Naive B cell (primary cell): ENCODE measurements around the gene SP9. TPM values are rescaled to one million over a fixed set of nuclear protein-coding genes. Genes with fewer than 3 reads are reported as not detected.
A peak's percentile ranks its signal among the peaks of the same experiment; 100 is the strongest.
"Not testable (repeated sequence)": the region's sequence is repeated elsewhere in the genome, so short reads cannot be mapped to it uniquely, and the experiment has no call there.

Experiments
- ATAC-seq, 2 donors: fragments of 150-1000 bp; cut with Tn5 transposase; 2 replicates each; pipeline ENCODE4 v1.10.0; 2021; ENCODE audit warnings: low read depth in 2 of 2, mild to moderate bottlenecking in 2 of 2, moderate library complexity in 2 of 2
- DNase-seq: peaks from one replicate; pipeline ENCODE4 v3.0.0; 2022
- H3K27ac Mint-ChIP-seq, 6 donors: one replicate each; pipeline ENCODE4 v1.8.0; 2020 to 2022; ENCODE audit warnings: mild to moderate bottlenecking in 6 of 6, mixed read lengths in 6 of 6, moderate library complexity in 5 of 6, inconsistent platforms in 2 of 6
- H3K27me3 Mint-ChIP-seq, 3 donors: one replicate each; pipeline ENCODE4 v1.8.0; 2021 to 2022; ENCODE audit warnings: mixed read lengths in 3 of 3, mild to moderate bottlenecking in 1 of 3
- H3K36me3 Mint-ChIP-seq, 2 donors: one replicate each; pipeline ENCODE4 v1.8.0; 2020 to 2022; ENCODE audit warnings: mixed read lengths in 2 of 2, inconsistent platforms in 1 of 2, mild to moderate bottlenecking in 1 of 2
- H3K4me1 Mint-ChIP-seq, 3 donors: one replicate each; pipeline ENCODE4 v1.8.0; 2020 to 2022; ENCODE audit warnings: mixed read lengths in 3 of 3, inconsistent platforms in 1 of 3, mild to moderate bottlenecking in 1 of 3, moderate library complexity in 1 of 3
- H3K4me3 Mint-ChIP-seq, 8 donors: one replicate each; pipeline ENCODE4 v1.8.0; 2020 to 2022; ENCODE audit warnings: mild to moderate bottlenecking in 8 of 8, mixed read lengths in 8 of 8, moderate library complexity in 8 of 8, inconsistent platforms in 2 of 8
- H3K9me3 Mint-ChIP-seq, 7 donors: one replicate each; pipeline ENCODE4 v1.8.0; 2020 to 2022; ENCODE audit warnings: mixed read lengths in 7 of 7, mild to moderate bottlenecking in 5 of 7, inconsistent platforms in 2 of 7, moderate library complexity in 1 of 7
- polyA plus RNA-seq, 6 donors: library from polyadenylated mRNA; unstranded; fragments of 300-500 nt; fragmentation: Illumina TruSeq; gene quantifications; one replicate each; pipeline ENCODE4 v1.2.3, GENCODE V29; 2021; ENCODE audit warnings: low read depth in 6 of 6

The SP9 gene
- polyA plus RNA-seq, 6 donors from 2014 or later = not detected

DNA sequence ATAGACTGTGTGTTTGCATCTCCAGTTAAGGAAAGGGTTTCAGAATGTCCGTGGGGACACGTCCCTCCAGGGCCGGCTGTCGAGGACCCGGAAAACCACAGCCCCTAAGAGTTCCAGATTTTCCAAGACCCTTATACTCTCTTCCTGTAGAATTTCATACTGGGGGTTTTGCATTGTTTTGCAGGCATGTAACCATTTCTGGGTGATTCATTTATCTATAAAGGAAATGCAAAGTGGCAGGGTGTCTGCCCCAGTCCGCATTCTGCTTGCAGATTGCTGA lies 8.5 kb downstream of the SP9 start:
- Mint-ChIP-seq H3K9me3 (peaks cover 0 to 8% (median 4%) of the 10 kb centered on the region in 7 donors), H3K4me3 (peak overlapping the region in 7 of 8 donors; percentile 9 to 78 (median 64)), H3K27ac (peak overlapping the region in 3 of 6 donors; percentile 6 to 97 (median 92)), H3K4me1 (peaks cover 23 to 35% (median 31%) of the 10 kb centered on the region in 3 donors), H3K27me3 (peaks cover 43 to 52% (median 44%) of the 10 kb centered on the region in 3 donors), H3K36me3 (peaks cover 4 to 10% of the 10 kb centered on the region in 2 donors)
- ATAC-seq = no peak
- no peak for DNase-seq

DNA sequence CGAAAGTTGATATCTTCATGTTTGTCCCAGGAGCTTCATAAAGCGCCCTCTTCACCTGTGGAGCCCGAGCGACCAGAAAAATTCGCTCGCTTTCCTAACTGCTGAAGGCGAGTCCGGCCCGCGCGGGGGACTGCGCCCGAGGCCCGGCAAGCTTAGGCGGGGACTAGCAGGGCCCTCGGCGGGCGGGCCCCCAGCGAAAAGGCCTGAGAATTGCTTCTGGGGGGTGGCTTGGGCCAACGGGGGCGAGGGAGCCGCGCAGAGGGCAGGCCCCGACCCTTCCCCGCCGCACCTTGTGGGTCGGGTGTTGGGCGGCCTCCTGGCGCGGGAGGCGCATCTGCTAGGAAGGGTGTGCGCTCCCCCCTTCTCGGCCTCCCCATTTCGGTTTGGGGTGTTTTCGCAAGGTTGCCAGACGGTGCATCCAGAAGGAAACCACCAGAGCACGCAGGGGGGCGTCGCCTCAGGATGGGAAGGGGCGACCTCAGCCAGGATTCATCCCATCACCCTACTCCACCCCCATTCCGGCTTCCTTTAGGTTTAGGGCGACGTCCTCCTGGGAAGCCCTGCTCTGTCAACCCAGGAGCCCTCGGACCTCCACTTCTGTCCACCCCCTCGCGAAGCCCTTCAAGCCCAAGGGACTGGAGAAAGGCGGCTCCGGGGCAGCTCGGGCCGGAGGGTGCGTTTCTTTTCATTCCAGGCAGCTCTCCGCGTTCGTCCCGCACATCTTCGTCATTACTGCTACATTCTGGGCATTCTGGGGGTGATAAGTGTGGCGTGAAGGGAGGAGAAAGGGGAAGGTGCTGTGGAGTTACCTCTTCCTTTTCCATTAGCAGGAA lies 9.1 kb downstream of the SP9 start:
- H3K4me3 Mint-ChIP-seq = peak overlapping the region in 7 of 8 donors; percentile 12 to 78 (median 59)
- no peak for ATAC-seq
- no peak for DNase-seq

DNA sequence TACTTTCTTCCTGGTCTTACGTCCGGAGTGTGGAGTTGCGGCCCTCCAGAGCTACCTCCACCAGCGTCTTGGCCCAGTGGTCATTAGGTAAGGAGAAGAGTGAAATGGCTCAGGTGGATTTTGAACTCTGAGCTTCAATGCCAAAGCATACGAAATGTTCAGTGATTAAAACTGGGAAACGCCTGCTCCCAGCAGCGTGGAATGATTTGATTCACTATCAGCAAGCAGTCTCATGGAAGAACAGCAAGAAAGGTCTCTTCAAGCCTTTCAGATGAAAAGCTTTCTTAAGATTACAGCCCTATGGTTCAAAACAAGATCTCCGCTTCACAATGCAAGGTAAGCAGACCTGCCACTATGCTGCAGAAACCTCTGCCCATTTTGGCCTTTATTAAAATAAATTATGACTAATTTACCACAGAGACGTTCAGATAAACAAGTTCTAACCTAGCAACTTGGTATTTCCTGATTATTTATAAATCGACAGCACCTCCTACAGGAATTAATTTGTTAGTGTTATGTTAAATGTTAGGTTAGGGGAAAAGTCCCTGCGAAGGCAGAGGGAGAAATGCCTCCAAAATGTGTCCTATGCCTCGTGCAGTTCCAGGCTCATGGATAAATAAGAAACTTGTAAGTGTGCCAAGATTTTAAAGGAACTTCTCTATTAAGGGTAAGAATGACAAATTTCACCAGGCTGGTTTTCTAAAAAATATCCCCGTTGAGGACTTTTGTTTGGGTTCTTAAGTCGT lies 10.1 kb downstream of the SP9 start:
- H3K9me3 Mint-ChIP-seq = peaks cover 0 to 7% (median 4%) of the 10 kb centered on the region in 7 donors
- H3K4me1 Mint-ChIP-seq = peaks cover 23 to 35% (median 31%) of the 10 kb centered on the region in 3 donors
- H3K4me3 Mint-ChIP-seq = peak overlapping the region in 3 of 8 donors; percentile 32 to 59 (median 49)
- H3K36me3 Mint-ChIP-seq = peaks cover 14 to 18% of the 10 kb centered on the region in 2 donors
- no peak for DNase-seq
- peak overlapping the region in 4 of 6 donors; percentile 41 to 74 (median 60) for H3K27ac Mint-ChIP-seq
- ATAC-seq = peak in 1 of 2 donors; percentile 23
- peaks cover 36 to 55% (median 49%) of the 10 kb centered on the region in 3 donors for H3K27me3 Mint-ChIP-seq

More for the DNA sequence above, 9.1 kb downstream of the SP9 start:
- H3K4me1 Mint-ChIP-seq = peaks cover 23 to 35% (median 31%) of the 10 kb centered on the region in 3 donors
- peaks cover 0 to 7% (median 4%) of the 10 kb centered on the region in 7 donors for H3K9me3 Mint-ChIP-seq
- H3K27me3 Mint-ChIP-seq = peaks cover 43 to 57% (median 49%) of the 10 kb centered on the region in 3 donors
- H3K27ac Mint-ChIP-seq = peak overlapping the region in 4 of 6 donors; percentile 17 to 97 (median 72)
- H3K36me3 Mint-ChIP-seq = peaks cover 9 to 16% of the 10 kb centered on the region in 2 donors

DNA sequence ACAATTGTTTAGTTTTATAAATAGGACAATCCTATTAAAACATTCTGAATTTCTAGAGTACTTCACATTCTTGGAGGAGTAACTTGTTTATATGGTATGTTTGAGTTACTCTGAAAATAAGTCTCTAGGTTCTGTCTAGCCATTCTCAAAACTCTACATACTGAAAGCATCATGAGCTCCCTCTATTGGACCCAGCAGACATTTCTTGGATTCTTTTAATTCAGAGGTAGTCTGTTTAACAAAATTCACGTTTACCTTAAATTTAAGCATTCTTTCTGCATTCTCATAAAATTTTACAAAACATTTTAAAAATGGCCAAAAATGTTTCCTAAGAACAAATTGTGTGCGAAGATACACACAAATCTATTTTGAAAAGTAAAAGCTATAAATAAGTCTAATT lies 15.3 kb downstream of the SP9 start:
- H3K27me3 Mint-ChIP-seq = peaks cover 8 to 10% (median 8%) of the 10 kb centered on the region in 3 donors
- H3K36me3 Mint-ChIP-seq = peaks cover 14 to 25% of the 10 kb centered on the region in 2 donors
- ATAC-seq = no peak
- H3K27ac Mint-ChIP-seq = no peak overlapping the region
- no peaks in the 10 kb centered on the region for H3K9me3 Mint-ChIP-seq
- DNase-seq = no peak
- H3K4me1 Mint-ChIP-seq = no peaks in the 10 kb centered on the region
- H3K4me3 Mint-ChIP-seq = no peak overlapping the region

DNA sequence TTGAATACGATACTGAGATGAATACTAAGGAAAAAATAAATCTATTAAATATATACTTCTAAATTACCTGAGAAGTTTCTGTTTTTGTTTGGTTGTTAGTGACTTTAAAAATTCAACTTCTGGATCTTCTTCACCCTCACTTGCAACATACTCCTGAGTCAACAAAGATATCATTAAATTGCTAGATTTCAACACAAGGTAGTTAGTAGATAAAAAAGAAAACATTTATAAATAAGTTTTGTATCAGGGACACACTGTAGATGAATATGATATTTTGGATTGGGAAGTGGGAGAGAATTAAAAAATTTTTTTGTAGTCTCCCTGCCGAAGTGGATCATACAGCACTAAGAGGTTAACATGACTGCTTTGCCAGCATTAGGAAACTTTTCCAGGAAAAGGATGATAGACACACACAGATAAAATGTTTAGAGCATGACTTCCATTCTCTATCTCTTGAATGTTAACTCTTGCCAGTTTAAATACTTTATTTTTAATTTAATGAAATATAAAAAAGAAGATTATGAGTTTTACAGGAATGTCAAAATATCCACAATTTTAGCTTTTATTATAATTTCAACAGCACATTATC lies 15.9 kb downstream of the SP9 start:
- H3K27ac Mint-ChIP-seq = no peak overlapping the region
- DNase-seq (no peak), ATAC-seq (no peak)
- no peaks in the 10 kb centered on the region for H3K4me1 Mint-ChIP-seq
- H3K27me3 Mint-ChIP-seq = peaks cover 5 to 7% (median 6%) of the 10 kb centered on the region in 3 donors
- H3K9me3 Mint-ChIP-seq = no peaks in the 10 kb centered on the region
- H3K4me3 Mint-ChIP-seq = no peak overlapping the region
- H3K36me3 Mint-ChIP-seq = peaks cover 14 to 25% of the 10 kb centered on the region in 2 donors

DNA sequence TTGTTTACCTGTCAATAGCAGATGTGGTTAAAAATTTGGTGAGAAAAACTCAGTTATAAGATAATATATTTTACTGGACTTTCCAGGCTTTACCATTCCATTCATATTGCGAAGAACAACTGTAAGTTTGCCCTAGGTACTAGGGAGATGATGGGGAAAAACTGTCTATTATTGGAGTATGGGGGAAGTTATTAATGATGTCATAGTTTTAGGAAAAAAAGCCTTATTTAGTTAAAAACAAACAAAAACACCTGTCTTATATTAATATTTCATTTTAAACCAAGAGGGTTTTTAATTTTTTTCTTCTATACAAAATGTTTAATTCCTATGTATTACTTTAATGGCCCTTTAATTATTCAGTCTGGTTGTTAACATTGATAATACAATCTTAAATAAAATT lies 18.2 kb downstream of the SP9 start:
- no peak for ATAC-seq
- no peak for DNase-seq
- no peaks in the 10 kb centered on the region for H3K9me3 Mint-ChIP-seq
- H3K4me1 Mint-ChIP-seq = peaks cover 0 to 4% (median 0%) of the 10 kb centered on the region in 3 donors
- H3K27ac Mint-ChIP-seq = peak overlapping the region in 1 of 6 donors; percentile 51
- peaks cover 17 to 31% of the 10 kb centered on the region in 2 donors for H3K36me3 Mint-ChIP-seq
- peaks cover 0 to 7% (median 6%) of the 10 kb centered on the region in 3 donors for H3K27me3 Mint-ChIP-seq
- H3K4me3 Mint-ChIP-seq = no peak overlapping the region

DNA sequence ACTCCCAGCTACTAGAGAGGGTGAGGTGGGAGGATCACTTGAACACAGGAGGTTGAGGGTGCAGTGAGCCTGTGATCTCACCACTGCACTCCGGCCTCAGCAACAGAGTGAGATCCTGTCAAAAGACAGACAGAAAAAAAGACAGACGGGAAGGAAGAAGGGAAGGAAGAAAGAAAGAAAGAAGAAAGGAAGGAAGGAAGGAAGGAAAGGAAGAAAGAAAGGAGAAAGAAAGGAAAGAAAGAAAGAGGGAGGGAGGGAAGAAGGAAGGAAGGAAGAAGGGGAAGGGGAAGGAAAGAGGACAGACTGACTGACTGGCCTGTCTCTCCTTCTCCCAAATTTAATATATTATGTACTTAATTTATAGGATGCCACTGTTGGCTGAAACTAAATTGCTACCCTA lies 21.6 kb downstream of the SP9 start:
- H3K27me3 Mint-ChIP-seq = no peaks in the 10 kb centered on the region
- H3K9me3 Mint-ChIP-seq = peaks cover 0 to 3% (median 0%) of the 10 kb centered on the region in 7 donors
- H3K27ac Mint-ChIP-seq = peak overlapping the region in 1 of 6 donors; percentile 81
- DNase-seq (no peak), ATAC-seq (no peak)
- peaks cover 9 to 18% of the 10 kb centered on the region in 2 donors for H3K36me3 Mint-ChIP-seq
- H3K4me3 Mint-ChIP-seq = no peak overlapping the region
- H3K4me1 Mint-ChIP-seq = peaks cover 0 to 4% (median 0%) of the 10 kb centered on the region in 3 donors

DNA sequence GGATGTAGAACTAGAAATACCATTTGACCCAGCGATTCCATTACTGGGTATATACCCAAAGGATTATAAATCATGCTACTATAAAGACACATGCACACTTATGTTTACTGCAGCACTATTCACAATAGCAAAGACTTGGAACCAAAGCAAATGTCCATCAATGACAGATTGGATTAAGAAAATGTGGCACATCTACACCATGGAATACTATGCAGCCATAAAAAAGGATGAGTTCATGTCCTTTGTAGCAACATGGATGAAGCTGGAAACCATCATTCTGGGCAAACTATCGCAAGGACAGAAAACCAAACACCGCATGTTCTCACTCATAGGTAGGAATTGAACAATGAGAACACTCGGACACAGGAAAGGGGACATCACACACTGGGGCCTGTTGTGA lies 24.9 kb downstream of the SP9 start:
- ATAC-seq, H3K27me3 Mint-ChIP-seq, H3K4me1 Mint-ChIP-seq, DNase-seq, H3K27ac Mint-ChIP-seq, H3K4me3 Mint-ChIP-seq: not testable (repeated sequence)
- Mint-ChIP-seq H3K36me3 (peaks cover 22 to 35% of the 10 kb centered on the region in 2 donors), H3K9me3 (peaks cover 4 to 18% (median 16%) of the 10 kb centered on the region in 7 donors)

DNA sequence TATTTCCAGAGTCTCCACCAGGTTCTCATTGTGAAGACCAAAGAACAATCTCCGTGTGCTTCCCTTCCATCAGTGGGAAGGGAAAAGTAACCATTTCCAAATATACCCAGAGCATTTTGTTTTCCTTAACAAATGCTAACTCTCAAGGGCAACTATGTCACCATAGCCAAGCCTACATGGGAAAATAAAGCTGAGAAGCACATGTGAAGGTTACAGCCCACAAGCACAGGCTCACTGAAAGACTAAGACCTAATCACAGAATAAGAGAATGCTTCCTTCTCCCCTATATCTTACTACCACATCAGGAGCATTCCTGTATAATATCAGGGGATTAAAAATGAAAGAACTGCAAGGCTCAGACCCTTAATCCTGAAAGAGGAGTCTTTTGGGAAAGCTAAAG lies 28.2 kb downstream of the SP9 start:
- peaks cover 0 to 4% (median 0%) of the 10 kb centered on the region in 3 donors for H3K4me1 Mint-ChIP-seq
- peaks cover 12 to 41% (median 29%) of the 10 kb centered on the region in 7 donors for H3K9me3 Mint-ChIP-seq
- H3K36me3 Mint-ChIP-seq = peaks cover 48 to 51% of the 10 kb centered on the region in 2 donors
- H3K27ac Mint-ChIP-seq = peak overlapping the region in 1 of 6 donors; percentile 16
- H3K27me3 Mint-ChIP-seq = no peaks in the 10 kb centered on the region
- no peak overlapping the region for H3K4me3 Mint-ChIP-seq
- ATAC-seq (no peak), DNase-seq (no peak)

DNA sequence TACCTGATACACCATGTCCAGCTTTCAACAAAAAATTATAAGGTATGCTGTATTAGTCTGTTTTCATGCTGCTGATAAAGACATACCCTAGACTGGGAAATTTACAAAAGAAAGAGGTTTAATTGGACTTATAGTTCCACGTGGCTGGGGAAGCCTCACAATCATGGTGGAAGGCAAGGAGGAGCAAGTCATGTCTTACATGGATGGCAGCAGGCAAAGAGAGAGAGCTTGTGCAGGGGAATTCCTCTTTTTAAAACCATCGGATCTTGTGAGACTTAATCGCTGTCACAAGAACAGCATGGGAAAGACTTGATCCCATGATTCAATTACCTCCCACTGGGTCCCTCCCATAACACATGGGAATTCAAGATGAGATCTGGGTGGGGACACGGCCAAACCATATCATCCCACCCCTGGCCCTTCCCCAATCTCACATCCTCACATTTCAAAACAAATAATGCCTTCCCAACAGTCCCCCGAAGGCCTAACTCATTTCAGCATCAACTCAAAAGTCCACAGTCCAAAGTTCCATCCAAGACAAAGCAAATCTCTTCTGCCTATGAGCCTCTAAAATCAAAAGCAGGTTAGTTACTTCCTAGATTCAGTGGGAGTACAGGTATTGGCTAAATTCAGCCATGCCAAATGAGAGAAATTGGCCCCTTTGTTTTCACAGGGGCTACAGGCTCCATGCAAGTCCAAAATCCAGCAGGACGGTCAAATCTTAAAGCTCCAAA lies 28.9 kb downstream of the SP9 start:
- not testable (repeated sequence) for ATAC-seq, H3K27me3 Mint-ChIP-seq, DNase-seq, H3K4me1 Mint-ChIP-seq
- H3K27ac Mint-ChIP-seq = peak overlapping the region in 1 of 6 donors; percentile 16
- H3K4me3 Mint-ChIP-seq = peak overlapping the region in 1 of 8 donors; percentile 25
- H3K9me3 Mint-ChIP-seq = peaks cover 12 to 48% (median 29%) of the 10 kb centered on the region in 7 donors
- peaks cover 55 to 59% of the 10 kb centered on the region in 2 donors for H3K36me3 Mint-ChIP-seq

DNA sequence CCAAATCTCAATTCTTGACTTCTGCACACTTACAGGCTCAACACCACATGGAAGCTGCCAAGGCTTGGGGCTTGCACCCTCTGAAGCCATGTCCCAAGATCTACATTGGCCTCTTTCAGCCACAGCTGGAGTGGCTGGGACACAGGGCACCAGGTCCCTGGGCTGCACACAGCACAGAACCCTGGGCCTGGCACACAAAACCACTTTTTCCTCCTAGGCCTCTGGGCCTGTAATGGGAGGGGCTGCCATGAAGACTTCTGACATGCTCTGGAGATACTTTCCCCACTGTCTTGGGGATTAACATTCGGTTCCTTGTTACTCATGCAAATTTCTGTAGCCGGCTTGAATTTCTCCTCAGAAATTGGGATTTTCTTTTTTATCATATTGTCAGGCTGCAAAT lies 29.9 kb downstream of the SP9 start:
- ATAC-seq (no peak), DNase-seq (no peak)
- no peak overlapping the region for H3K4me3 Mint-ChIP-seq
- no peak overlapping the region for H3K27ac Mint-ChIP-seq
- H3K9me3 Mint-ChIP-seq = peaks cover 12 to 48% (median 29%) of the 10 kb centered on the region in 7 donors
- H3K27me3 Mint-ChIP-seq = no peaks in the 10 kb centered on the region
- peaks cover 0 to 4% (median 0%) of the 10 kb centered on the region in 3 donors for H3K4me1 Mint-ChIP-seq
- H3K36me3 Mint-ChIP-seq = peaks cover 65 to 68% of the 10 kb centered on the region in 2 donors

DNA sequence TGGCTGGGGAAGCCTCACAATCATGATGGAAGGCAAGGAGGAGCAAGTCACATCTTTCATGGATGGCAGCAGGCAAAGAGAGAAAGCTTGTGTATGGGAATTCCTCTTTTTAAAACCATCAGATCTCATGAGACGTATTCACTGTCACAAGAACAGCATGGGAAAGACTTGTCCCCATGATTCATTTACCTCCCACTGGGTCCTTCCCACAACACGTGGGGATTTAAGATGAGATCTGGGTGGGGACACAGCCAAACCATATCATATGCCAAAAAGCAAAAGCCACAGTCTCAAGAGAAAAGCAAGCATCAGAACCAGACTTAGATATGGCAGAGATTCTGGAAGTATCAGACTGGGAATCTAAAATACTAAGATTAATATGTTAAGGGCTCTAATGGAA lies 30.8 kb downstream of the SP9 start:
- Mint-ChIP-seq H3K27me3 (no peaks in the 10 kb centered on the region), H3K27ac (peak overlapping the region in 2 of 6 donors; percentile 51), H3K9me3 (peaks cover 12 to 48% (median 29%) of the 10 kb centered on the region in 7 donors), H3K36me3 (peaks cover 68 to 75% of the 10 kb centered on the region in 2 donors), H3K4me3 (no peak overlapping the region), H3K4me1 (peaks cover 0 to 4% (median 0%) of the 10 kb centered on the region in 3 donors)
- DNase-seq (no peak), ATAC-seq (no peak)
